Colonic mucosa (tissue), 4 donors: ENCODE measurements around the gene ACAP1. TPM values are rescaled to one million over a fixed set of nuclear protein-coding genes. Genes with fewer than 3 reads are reported as not detected.

Experiments used
- DNase-seq: peaks from one replicate; pipeline ENCODE4 v3.0.0-alpha.2; 2020
- H3K27ac ChIP-seq: fragments of 200-600 bp; one replicate; pipeline ENCODE4 v1.8.0; 2021
- H3K27me3 ChIP-seq: fragments of 200-600 bp; one replicate; pipeline ENCODE4 v1.8.0; 2021
- H3K36me3 ChIP-seq: fragments of 200-600 bp; one replicate; pipeline ENCODE4 v1.8.0; 2021
- H3K4me1 ChIP-seq: fragments of 200-600 bp; one replicate; pipeline ENCODE4 v1.8.0; 2021; ENCODE audit warnings: mild to moderate bottlenecking
- H3K4me3 ChIP-seq: fragments of 200-600 bp; one replicate; pipeline ENCODE4 v1.8.0; 2021
- H3K9ac ChIP-seq, 2 donors: one replicate each; pipeline ENCODE4 v1.7.0; 2013; ENCODE audit warnings: control low read depth in 2 of 2, low read depth in 2 of 2, low read length in 2 of 2
- H3K9me3 ChIP-seq: fragments of 200-600 bp; one replicate; pipeline ENCODE4 v1.8.0; 2021
- intact Hi-C: fragments of 100-400 bp; cut with DNase I; formaldehyde crosslinking; loops from one replicate; pipeline ENCODE4 v1.14.1; 2022
- total RNA-seq, 2 donors: library from RNA; stranded (reverse); fragmentation: NEBNext Ultra II Directional in 1 of 2; extraction: Animal tissue kit (Norgen Biotek cat#: 25700) in 1 of 2; gene quantifications; one replicate each; pipeline ENCODE4 v1.2.1, GENCODE V29; 2021
- TF ChIP-seq, protein P1 (sequence below): fragments of 200-600 bp; IDR thresholded peaks from one replicate; pipeline ENCODE4 v1.8.0; 2022; ENCODE audit warnings: antibody characterized with exemption, mild to moderate bottlenecking
- donor health status: healthy.
- donor health status: DM: no; HTN: no; CAD: no.
- donor health status: DM: no; HTN: no; CAD: no.

ACAP1 gene
- total RNA-seq, 2 donors from 2014 or later: 7.4 to 12.1 TPM

DNA sequence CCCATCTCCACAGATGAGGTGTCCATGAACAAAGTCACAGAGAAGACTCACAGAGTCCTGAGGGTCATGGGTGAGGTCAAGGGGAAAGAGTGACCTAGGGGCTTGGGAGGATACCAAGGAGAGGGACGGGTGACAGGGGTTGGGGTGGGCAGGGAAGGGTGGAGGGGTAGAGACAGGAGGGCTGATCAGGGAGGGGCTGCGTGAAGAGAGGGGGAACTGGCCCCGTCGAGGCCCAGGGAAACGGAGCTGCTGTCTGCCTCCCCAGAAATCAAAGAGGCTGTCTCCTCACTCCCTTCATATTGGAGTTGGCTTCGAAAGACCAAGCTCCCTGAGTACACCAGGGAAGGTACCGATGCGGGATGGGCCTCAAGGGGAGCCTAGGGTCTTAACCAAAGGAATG lies 19.2 kb downstream of the ACAP1 start:
- Histone ChIP-seq H3K36me3 (no peaks in the 10 kb centered on the region), H3K4me1 (peaks cover 11% of the 10 kb centered on the region), H3K27me3 (no peaks in the 10 kb centered on the region), H3K9me3 (no peaks in the 10 kb centered on the region), H3K4me3 (no peak overlapping the region), H3K9ac (peak overlapping the region in 1 of 2 donors; percentile 44), H3K27ac (peak overlapping the region; percentile 47)
- intact Hi-C loops: loop anchor here (5.0 to 10.0 kb wide), 3 partner anchors 82 to 209 kb away; partner anchors contain the start of genes FGF11, SENP3 and TMEM102
- no peak for DNase-seq
- TF ChIP-seq, protein P1, sequence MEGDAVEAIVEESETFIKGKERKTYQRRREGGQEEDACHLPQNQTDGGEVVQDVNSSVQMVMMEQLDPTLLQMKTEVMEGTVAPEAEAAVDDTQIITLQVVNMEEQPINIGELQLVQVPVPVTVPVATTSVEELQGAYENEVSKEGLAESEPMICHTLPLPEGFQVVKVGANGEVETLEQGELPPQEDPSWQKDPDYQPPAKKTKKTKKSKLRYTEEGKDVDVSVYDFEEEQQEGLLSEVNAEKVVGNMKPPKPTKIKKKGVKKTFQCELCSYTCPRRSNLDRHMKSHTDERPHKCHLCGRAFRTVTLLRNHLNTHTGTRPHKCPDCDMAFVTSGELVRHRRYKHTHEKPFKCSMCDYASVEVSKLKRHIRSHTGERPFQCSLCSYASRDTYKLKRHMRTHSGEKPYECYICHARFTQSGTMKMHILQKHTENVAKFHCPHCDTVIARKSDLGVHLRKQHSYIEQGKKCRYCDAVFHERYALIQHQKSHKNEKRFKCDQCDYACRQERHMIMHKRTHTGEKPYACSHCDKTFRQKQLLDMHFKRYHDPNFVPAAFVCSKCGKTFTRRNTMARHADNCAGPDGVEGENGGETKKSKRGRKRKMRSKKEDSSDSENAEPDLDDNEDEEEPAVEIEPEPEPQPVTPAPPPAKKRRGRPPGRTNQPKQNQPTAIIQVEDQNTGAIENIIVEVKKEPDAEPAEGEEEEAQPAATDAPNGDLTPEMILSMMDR: no peak

DNA sequence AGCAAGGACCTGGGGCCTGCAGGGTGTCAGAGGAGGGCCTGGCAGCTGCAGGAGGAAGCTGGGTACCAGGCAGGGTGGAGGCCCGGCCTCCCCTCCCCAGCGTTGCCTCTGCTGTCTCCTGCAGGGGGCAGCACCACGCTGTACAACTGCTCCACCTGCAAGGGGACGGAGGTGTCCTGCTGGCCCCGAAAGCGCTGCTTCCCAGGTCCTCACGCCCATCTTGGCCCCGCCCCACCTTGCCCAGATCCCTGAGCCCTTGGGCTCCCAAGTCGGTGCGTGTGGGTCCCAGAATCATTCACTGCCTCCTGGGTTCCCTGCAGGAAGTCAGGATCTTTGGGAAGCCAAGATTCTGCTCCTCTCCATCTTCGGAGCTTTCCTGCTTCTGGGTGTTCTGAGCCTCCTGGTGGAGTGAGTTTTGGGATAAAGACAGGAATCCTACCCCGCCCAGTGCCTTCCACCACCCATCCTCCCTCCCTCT lies 19.8 kb downstream of the ACAP1 start:
- TF ChIP-seq, protein P1: peak; percentile 89
- H3K27me3 ChIP-seq: no peaks in the 10 kb centered on the region
- H3K36me3 ChIP-seq: no peaks in the 10 kb centered on the region
- H3K9ac ChIP-seq: peak overlapping the region; percentile 2 to 44
- H3K4me1 ChIP-seq: peaks cover 11% of the 10 kb centered on the region
- H3K9me3 ChIP-seq: no peaks in the 10 kb centered on the region
- peak overlapping the region; percentile 47 for H3K27ac ChIP-seq
- intact Hi-C loops: loop anchor here (5.0 to 10.0 kb wide), 3 partner anchors 81 to 209 kb away; partner anchors contain the start of genes FGF11, SENP3 and TMEM102
- DNase-seq: peak; percentile 89
- H3K4me3 ChIP-seq: no peak overlapping the region

DNA sequence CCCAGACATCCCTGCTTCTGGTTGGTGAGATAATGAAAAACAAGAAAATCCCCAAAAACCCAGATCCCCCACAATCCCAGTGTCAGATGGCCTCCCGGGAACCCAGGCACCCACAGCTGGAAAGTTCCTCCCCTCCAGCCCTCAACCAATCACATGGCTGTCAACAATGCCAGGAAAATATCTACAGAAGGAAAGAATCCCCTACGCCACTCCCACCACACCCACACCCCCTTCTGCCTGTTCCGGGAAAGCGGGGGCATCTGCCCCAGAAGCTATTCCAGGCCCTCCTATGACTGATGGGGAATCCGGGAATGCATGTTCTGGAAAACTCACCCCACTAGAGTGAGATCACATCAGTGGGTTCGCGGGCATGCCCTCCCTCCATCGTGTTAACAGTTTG lies 20.4 kb downstream of the ACAP1 start:
- H3K27me3 ChIP-seq: no peaks in the 10 kb centered on the region
- H3K27ac ChIP-seq: peak overlapping the region; percentile 47
- intact Hi-C loops: loop anchor here (5.0 to 10.0 kb wide), 3 partner anchors 81 to 208 kb away; partner anchors contain the start of genes FGF11, SENP3 and TMEM102
- peak overlapping the region; percentile 2 to 43 for H3K9ac ChIP-seq
- no peaks in the 10 kb centered on the region for H3K9me3 ChIP-seq
- no peaks in the 10 kb centered on the region for H3K36me3 ChIP-seq
- H3K4me3 ChIP-seq: no peak overlapping the region
- DNase-seq: no peak
- TF ChIP-seq, protein P1: no peak
- H3K4me1 ChIP-seq: peaks cover 11% of the 10 kb centered on the region

DNA sequence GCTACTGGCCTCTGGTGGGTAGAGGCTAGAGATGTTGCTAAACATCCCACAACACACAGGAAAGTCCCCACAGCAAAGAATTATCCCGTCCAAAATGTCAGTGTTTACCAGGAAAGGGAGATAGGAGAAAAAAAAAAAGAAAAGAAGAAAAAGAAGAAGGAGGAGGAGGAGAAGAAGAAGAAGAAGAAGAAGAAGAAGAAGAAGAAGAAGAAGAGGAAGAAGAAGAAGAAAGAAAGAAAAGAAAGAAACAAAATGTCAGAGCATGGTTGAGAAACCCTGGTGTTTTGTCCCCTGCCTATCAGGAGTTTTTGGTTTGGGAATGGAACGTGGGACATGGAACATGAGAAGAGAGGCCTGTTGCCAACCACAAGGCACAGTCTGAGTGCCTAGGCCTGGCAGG lies 21.1 kb downstream of the ACAP1 start:
- intact Hi-C loops: loop anchor here (5.0 to 10.0 kb wide), 3 partner anchors 80 to 207 kb away; partner anchors contain the start of genes FGF11, SENP3 and TMEM102
- TF ChIP-seq, protein P1: no peak

DNA sequence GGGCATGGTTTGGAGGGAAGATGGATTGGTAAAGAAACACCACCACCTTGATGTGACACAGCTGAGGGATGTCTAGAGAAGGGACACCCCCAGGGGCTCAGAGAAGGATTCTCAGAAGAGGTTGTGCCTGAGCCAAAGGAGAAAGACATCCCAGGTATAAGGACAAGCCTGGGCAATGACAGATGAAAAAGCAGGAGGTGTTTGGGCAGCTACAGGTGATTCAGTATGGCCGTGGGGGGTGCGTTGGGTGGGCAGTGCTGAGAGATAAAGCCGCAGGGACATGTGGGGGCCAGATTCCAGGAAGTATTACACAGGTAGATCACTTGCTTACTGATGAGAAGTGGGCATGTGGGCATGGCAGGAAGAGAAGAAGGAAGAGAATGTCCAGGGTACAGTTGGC lies 25.6 kb downstream of the ACAP1 start:
- H3K27ac ChIP-seq: no peak overlapping the region
- no peak for DNase-seq
- H3K9me3 ChIP-seq: no peaks in the 10 kb centered on the region
- no peak overlapping the region for H3K4me3 ChIP-seq
- no peaks in the 10 kb centered on the region for H3K36me3 ChIP-seq
- no peaks in the 10 kb centered on the region for H3K27me3 ChIP-seq
- no peaks in the 10 kb centered on the region for H3K4me1 ChIP-seq
- H3K9ac ChIP-seq: no peak overlapping the region
- TF ChIP-seq, protein P1: no peak
- intact Hi-C loops: no loop called here

More for the DNA sequence above, 21.1 kb downstream of the ACAP1 start:
- no peak for DNase-seq
- peaks cover 11% of the 10 kb centered on the region for H3K4me1 ChIP-seq
- no peak overlapping the region for H3K4me3 ChIP-seq
- H3K27ac ChIP-seq: peak overlapping the region; percentile 41
- no peaks in the 10 kb centered on the region for H3K9me3 ChIP-seq
- no peaks in the 10 kb centered on the region for H3K36me3 ChIP-seq
- H3K27me3 ChIP-seq: no peaks in the 10 kb centered on the region
- H3K9ac ChIP-seq: peak overlapping the region in 1 of 2 donors; percentile 12
